Measurements from ENCODE around the gene TTYH3. TPM values are rescaled to one million over a fixed set of nuclear protein-coding genes. Genes with fewer than 3 reads are reported as not detected.

TTYH3 gene
- total RNA-seq, 2 experiments from 2014 or later = 23.8 to 63.6 TPM

- Histone ChIP-seq H3K79me2 (ENCODE audit: insufficient read depth, low read depth, low read length) (no peaks in the 10 kb centered on the region), H3K9me3 (ENCODE audit: low read length) (no peaks in the 10 kb centered on the region), H3K36me3 (ENCODE audit: insufficient read depth, low read length) (no peaks in the 10 kb centered on the region), H3K4me3 (ENCODE audit: low read depth, low read length, poor library complexity, severe bottlenecking) (no peak overlapping the region), H3K27ac (ENCODE audit: low read depth, low read length, poor library complexity, severe bottlenecking) (no peak overlapping the region), H3K4me1 (ENCODE audit: insufficient read depth, low read length, poor library complexity, severe bottlenecking) (no peaks in the 10 kb centered on the region), H4K20me1 (ENCODE audit: insufficient read depth, low read length) (no peaks in the 10 kb centered on the region), H3K9me2 (ENCODE audit: insufficient read depth, low read length) (no peaks in the 10 kb centered on the region), H3K4me2 (ENCODE audit: low read length) (no peak overlapping the region), H2AFZ (ENCODE audit: low read length) (no peak overlapping the region)
- intact Hi-C loops (cut with micrococcal nuclease; ENCODE audit: unreplicated experiment) = no loop called here
- CTCF ChIA-PET (ENCODE audit: unreplicated experiment) = no interaction called here
- DNase-seq (ENCODE audit: low spot score) = no peak
- BruUV-seq (replicated peaks) = no TSS peak
- TF ChIP-seq, protein P1, sequence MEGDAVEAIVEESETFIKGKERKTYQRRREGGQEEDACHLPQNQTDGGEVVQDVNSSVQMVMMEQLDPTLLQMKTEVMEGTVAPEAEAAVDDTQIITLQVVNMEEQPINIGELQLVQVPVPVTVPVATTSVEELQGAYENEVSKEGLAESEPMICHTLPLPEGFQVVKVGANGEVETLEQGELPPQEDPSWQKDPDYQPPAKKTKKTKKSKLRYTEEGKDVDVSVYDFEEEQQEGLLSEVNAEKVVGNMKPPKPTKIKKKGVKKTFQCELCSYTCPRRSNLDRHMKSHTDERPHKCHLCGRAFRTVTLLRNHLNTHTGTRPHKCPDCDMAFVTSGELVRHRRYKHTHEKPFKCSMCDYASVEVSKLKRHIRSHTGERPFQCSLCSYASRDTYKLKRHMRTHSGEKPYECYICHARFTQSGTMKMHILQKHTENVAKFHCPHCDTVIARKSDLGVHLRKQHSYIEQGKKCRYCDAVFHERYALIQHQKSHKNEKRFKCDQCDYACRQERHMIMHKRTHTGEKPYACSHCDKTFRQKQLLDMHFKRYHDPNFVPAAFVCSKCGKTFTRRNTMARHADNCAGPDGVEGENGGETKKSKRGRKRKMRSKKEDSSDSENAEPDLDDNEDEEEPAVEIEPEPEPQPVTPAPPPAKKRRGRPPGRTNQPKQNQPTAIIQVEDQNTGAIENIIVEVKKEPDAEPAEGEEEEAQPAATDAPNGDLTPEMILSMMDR (conservative IDR thresholded peaks at IDR 0.05; ENCODE audit: low read length) = no peak
- no peak for TF ChIP-seq EZH2phosphoT487 (IDR thresholded peaks at IDR 0.05; ENCODE audit: borderline replicate concordance, low read depth, low read length)
- POLR2A ChIA-PET = no interaction called here
Observed at GRCh38 chr7:2652736-2653060, 20.9 kb downstream of the TTYH3 start.

- no TSS peak for BruUV-seq (replicated peaks)
- POLR2A ChIA-PET = interaction anchor here (0.5 to 0.6 kb wide), 3 partner anchors 45 to 134 kb away, joined by 3 to 4 read pairs (median 3); no protein-coding TSS in a partner anchor
Observed at GRCh38 chr7:2654059-2654458, 22.3 kb downstream of the TTYH3 start.

GRCh38 chr7:2655870-2656614 is 24.3 kb downstream of the TTYH3 start:
- no peak for DNase-seq (ENCODE audit: low spot score)
- no peaks in the 10 kb centered on the region for H3K36me3 ChIP-seq (ENCODE audit: insufficient read depth, low read length)
- no peak overlapping the region for H3K4me2 ChIP-seq (ENCODE audit: low read length)
- no peak for TF ChIP-seq EZH2phosphoT487 (IDR thresholded peaks at IDR 0.05; ENCODE audit: borderline replicate concordance, low read depth, low read length)
- TF ChIP-seq, protein P1 (conservative IDR thresholded peaks at IDR 0.05; ENCODE audit: low read length) = no peak
- BruUV-seq (replicated peaks) = no TSS peak
- no peaks in the 10 kb centered on the region for H3K4me1 ChIP-seq (ENCODE audit: insufficient read depth, low read length, poor library complexity, severe bottlenecking)
- H2AFZ ChIP-seq (ENCODE audit: low read length) = no peak overlapping the region
- ChIA-PET POLR2A (no interaction called here), CTCF (ENCODE audit: unreplicated experiment) (no interaction called here)
- H3K9me2 ChIP-seq (ENCODE audit: insufficient read depth, low read length) = no peaks in the 10 kb centered on the region
- no peaks in the 10 kb centered on the region for H3K9me3 ChIP-seq (ENCODE audit: low read length)
- intact Hi-C loops (cut with micrococcal nuclease; ENCODE audit: unreplicated experiment) = no loop called here
- no peaks in the 10 kb centered on the region for H4K20me1 ChIP-seq (ENCODE audit: insufficient read depth, low read length)
- H3K4me3 ChIP-seq (ENCODE audit: low read depth, low read length, poor library complexity, severe bottlenecking) = no peak overlapping the region
- H3K79me2 ChIP-seq (ENCODE audit: insufficient read depth, low read depth, low read length) = no peaks in the 10 kb centered on the region
- H3K27ac ChIP-seq (ENCODE audit: low read depth, low read length, poor library complexity, severe bottlenecking) = no peak overlapping the region

More at GRCh38 chr7:2654059-2654458, 22.3 kb downstream of the TTYH3 start:
- TF ChIP-seq EZH2phosphoT487 (IDR thresholded peaks at IDR 0.05; ENCODE audit: borderline replicate concordance, low read depth, low read length) = no peak
- TF ChIP-seq, protein P1 (conservative IDR thresholded peaks at IDR 0.05; ENCODE audit: low read length) = no peak
- no peak overlapping the region for H3K4me2 ChIP-seq (ENCODE audit: low read length)
- no peaks in the 10 kb centered on the region for H3K4me1 ChIP-seq (ENCODE audit: insufficient read depth, low read length, poor library complexity, severe bottlenecking)
- no peak for DNase-seq (ENCODE audit: low spot score)
- no peaks in the 10 kb centered on the region for H3K9me2 ChIP-seq (ENCODE audit: insufficient read depth, low read length)
- H3K27ac ChIP-seq (ENCODE audit: low read depth, low read length, poor library complexity, severe bottlenecking) = no peak overlapping the region
- no peaks in the 10 kb centered on the region for H3K79me2 ChIP-seq (ENCODE audit: insufficient read depth, low read depth, low read length)
- H3K9me3 ChIP-seq (ENCODE audit: low read length) = no peaks in the 10 kb centered on the region
- no peaks in the 10 kb centered on the region for H4K20me1 ChIP-seq (ENCODE audit: insufficient read depth, low read length)
- no peak overlapping the region for H2AFZ ChIP-seq (ENCODE audit: low read length)
- CTCF ChIA-PET (ENCODE audit: unreplicated experiment) = interaction anchor here (0.6 to 1.2 kb wide), 2 partner anchors 9 to 17 kb away, joined by 3 to 4 read pairs; no protein-coding TSS in a partner anchor
- no peak overlapping the region for H3K4me3 ChIP-seq (ENCODE audit: low read depth, low read length, poor library complexity, severe bottlenecking)
- intact Hi-C loops (cut with micrococcal nuclease; ENCODE audit: unreplicated experiment) = no loop called here
- H3K36me3 ChIP-seq (ENCODE audit: insufficient read depth, low read length) = no peaks in the 10 kb centered on the region

Data from OCI-LY7 (cell line).